K562 (cell line): ENCODE data around the gene PIK3R1. TPM values are rescaled to one million over a fixed set of nuclear protein-coding genes. Genes with fewer than 3 reads are reported as not detected.

Source experiments
- ATAC-seq: fragments of 200-7000 bp; cut with Tn5 transposase; 3 replicates; pipeline ENCODE4 v1.9.1; 2020; ENCODE audit warnings: moderate library complexity
- BruUV-seq: library from RNA; stranded (reverse); fragments of 400-500 nt; replicated peaks from 2 replicates; lab custom pipeline; 2021; lab: Mats Ljungman, UMichigan
- CTCF ChIA-PET: fragments of 300-600 bp; formaldehyde crosslinking; extraction: SDS; loops from one replicate; lab custom pipeline; 2021; ENCODE audit warnings: low intra/inter-chr PET ratio; lab: Yijun Ruan, JAX
- POLR2A ChIA-PET: fragments of 300-600, 350-650 bp; sonication (Branson Sonifier 250); formaldehyde crosslinking; extraction: SDS; loops from one replicate; lab custom pipeline; 2021; ENCODE audit warnings: antibody characterized with exemption, inconsistent platforms; lab: Yijun Ruan, JAX
- DNase-seq, 4 experiments: peaks; one replicate each; pipeline versions ENCODE4 v3.0.0 to v3.0.0-alpha.2; 2011 to 2018; ENCODE audit warnings: low spot score in 3 of 4, mixed read lengths in 3 of 4; ENCODE audit errors: extremely low read depth in 1 of 4
- FAIRE-seq: peaks from 2 replicates; lab custom pipeline; 2011; peaks lifted over from hg19 to GRCh38; lab: Jason Lieb, UNC
- H2AFZ ChIP-seq: 2 replicates; pipeline ENCODE4 v1.6.0; 2011; ENCODE audit warnings: low read depth, low read length, control low read depth, inconsistent platforms
- H3K27ac ChIP-seq: fragments of 200-600 bp; 3 replicates; pipeline ENCODE4 v1.8.0; 2011; ENCODE audit warnings: low read depth, mild to moderate bottlenecking, control low read depth, inconsistent platforms, low read length, moderate library complexity, mixed read lengths; ENCODE audit errors: extremely low read depth
- H3K27me3 ChIP-seq, 2 experiments: fragments of 300-600 bp in 1 of 2; 2 replicates in 1 of 2; 3 replicates in 1 of 2; pipeline versions ENCODE4 v1.6.0 to v1.8.0; 2011; ENCODE audit warnings: inconsistent platforms in 2 of 2, low read length in 2 of 2, mild to moderate bottlenecking in 1 of 2, mixed read lengths in 1 of 2, moderate library complexity in 1 of 2; ENCODE audit not compliant: control insufficient read depth in 2 of 2, insufficient read depth in 2 of 2
- H3K36me3 ChIP-seq: fragments of 300-600 bp; 3 replicates; pipeline ENCODE4 v1.8.0; 2011; ENCODE audit warnings: mild to moderate bottlenecking, low read length, inconsistent platforms; ENCODE audit not compliant: control insufficient read depth, insufficient read depth
- H3K4me1 ChIP-seq, 2 experiments: fragments of 200-600 bp in 1 of 2; replicated peaks in 1 of 2; 2 replicates in 1 of 2; 3 replicates in 1 of 2; pipeline versions ENCODE4 v1.5.1 to v1.8.0; 2011; ENCODE audit warnings: inconsistent platforms in 2 of 2, low read length in 2 of 2, mild to moderate bottlenecking in 1 of 2, mixed read lengths in 1 of 2, moderate library complexity in 1 of 2; ENCODE audit not compliant: control insufficient read depth in 2 of 2, insufficient read depth in 2 of 2
- H3K4me2 ChIP-seq: 2 replicates; pipeline ENCODE4 v1.6.1; 2011; ENCODE audit warnings: low read length, control low read depth, inconsistent platforms, mixed read lengths; ENCODE audit not compliant: insufficient read depth
- H3K4me3 ChIP-seq: fragments of 200-600 bp; sonication (generic), shearing (Covaris generic); 2 replicates; pipeline ENCODE4 v1.5.1; 2016; ENCODE audit warnings: control low read depth, inconsistent platforms
- H3K79me2 ChIP-seq: fragments of 200-600 bp; 3 replicates; pipeline ENCODE4 v1.8.0; 2011; ENCODE audit warnings: low read length, inconsistent platforms; ENCODE audit not compliant: control insufficient read depth, insufficient read depth
- H3K9ac ChIP-seq, 2 experiments: 2 replicates each; pipeline versions ENCODE4 v1.6.0 to v1.6.1; 2011; ENCODE audit warnings: low read depth in 2 of 2, low read length in 2 of 2, control low read depth in 1 of 2, inconsistent platforms in 1 of 2, mild to moderate bottlenecking in 1 of 2, mixed read lengths in 1 of 2; ENCODE audit not compliant: insufficient read depth in 1 of 2
- H3K9me1 ChIP-seq: one replicate; pipeline ENCODE4 v1.6.0; 2011; ENCODE audit warnings: inconsistent platforms, mild to moderate bottlenecking, low read length, moderate library complexity; ENCODE audit not compliant: control insufficient read depth, insufficient read depth
- H3K9me3 ChIP-seq: replicated peaks from 2 replicates; pipeline ENCODE4 v1.5.1; 2011; ENCODE audit warnings: low read depth, low read length, inconsistent platforms; ENCODE audit not compliant: control insufficient read depth, insufficient read depth
- H4K20me1 ChIP-seq: replicated peaks from 2 replicates; pipeline ENCODE4 v1.6.1; 2011; ENCODE audit warnings: low read length, inconsistent platforms, mixed read lengths; ENCODE audit not compliant: control insufficient read depth, insufficient read depth
- BRD4 ChIP-seq: fragments of 200-600 bp; sonication (generic); IDR thresholded peaks from 2 replicates; pipeline ENCODE4 v1.6.1; 2017; ENCODE audit warnings: inconsistent platforms
- CAMTA2 ChIP-seq: fragments of 250-450 bp; sonication (Bioruptor Pico); conservative IDR thresholded peaks from 2 replicates; pipeline ENCODE4 v1.5.1; 2022
- CBX8 ChIP-seq: fragments of 200-600 bp; sonication (generic); IDR thresholded peaks from 2 replicates; pipeline ENCODE4 v1.6.1; 2012; ENCODE audit warnings: borderline replicate concordance, mixed run types, low read depth, mild to moderate bottlenecking, moderate library complexity, mixed read lengths, low read length, control low read depth, inconsistent platforms; ENCODE audit not compliant: poor library complexity, severe bottlenecking; ENCODE audit errors: extremely low read depth
- CREB1 ChIP-seq, 2 experiments: sonication (generic) in 1 of 2; formaldehyde crosslinking in 1 of 2; IDR thresholded peaks; 2 replicates each; pipeline versions ENCODE4 v1.6.1 to v1.8.0; 2012 to 2022; ENCODE audit warnings: inconsistent platforms in 1 of 2, mild to moderate bottlenecking in 1 of 2, missing genetic modification reagents in 1 of 2, moderate library complexity in 1 of 2
- ESRRA ChIP-seq: fragments of 450-650 bp; IDR thresholded peaks from 2 replicates; pipeline ENCODE4 v1.6.1; 2014; ENCODE audit warnings: low read depth, mild to moderate bottlenecking, moderate library complexity, borderline replicate concordance
- NELFE ChIP-seq: IDR thresholded peaks from 2 replicates; pipeline ENCODE4 v1.6.1; 2011; ENCODE audit warnings: mild to moderate bottlenecking; ENCODE audit not compliant: insufficient read depth, insufficient read length
- NFATC3 ChIP-seq: fragments of 450-650 bp; IDR thresholded peaks from 2 replicates; pipeline ENCODE4 v1.6.1; 2017; ENCODE audit warnings: mild to moderate bottlenecking
- PHF21A ChIP-seq: fragments of 450-650 bp; IDR thresholded peaks from 2 replicates; pipeline ENCODE4 v1.6.1; 2017; ENCODE audit warnings: low read depth, borderline replicate concordance
- RBM39 ChIP-seq: fragments of 200-400 bp; formaldehyde crosslinking; optimal IDR thresholded peaks from 2 replicates; pipeline ENCODE3; 2018; ENCODE audit warnings: low read depth, low read length
- TAF9B ChIP-seq: fragments of 450-650 bp; IDR thresholded peaks from 2 replicates; pipeline ENCODE4 v1.6.1; 2018; ENCODE audit warnings: mild to moderate bottlenecking; ENCODE audit not compliant: partially characterized antibody
- ZNF785 ChIP-seq: fragments of 250-450 bp; sonication (Bioruptor Pico); IDR thresholded peaks from 2 replicates; pipeline ENCODE4 v1.4.0; 2020; ENCODE audit warnings: mild to moderate bottlenecking
- WGBS: fragments of 100-300 bp; shearing (Covaris generic); methylation state at CpG from one replicate; pipeline ENCODE4 v1.1.6; 2016; ENCODE audit warnings: low coverage, mixed read lengths; ENCODE audit not compliant: insufficient coverage; ENCODE audit errors: missing lambda C conversion rate; 5-methylcytosine and 5-hydroxymethylcytosine counted together
- in situ Hi-C: fragments of 300-500 bp; cut with MboI; formaldehyde crosslinking; loops from 4 replicates; pipeline ENCODE4 v1.15.0; 2018; ENCODE audit warnings: inconsistent platforms, mixed read lengths
- intact Hi-C: fragments of 100-400 bp; cut with micrococcal nuclease; formaldehyde crosslinking; loops from 2 replicates; pipeline ENCODE4 v1.14.2; 2022
- polyA plus RNA-seq, 8 experiments: library from polyadenylated mRNA; depleted of rRNA in 4 of 8; stranded (reverse) in 5 of 8; unstranded in 3 of 8; fragments of >200 nt; fragmentation: Nextera tagmentation in 2 of 8; fragmentation: Illumina TruSeq in 1 of 8; extraction: Ambion mirVana in 2 of 8; extraction: Trizol in 1 of 8; gene quantifications; 2 replicates each; pipeline versions ENCODE4 v1.2.1 to v1.2.3, GENCODE V29; 2011 to 2014; ENCODE audit warnings: inconsistent platforms in 1 of 8, missing spikeins in 1 of 8
- total RNA-seq, 7 experiments: library from RNA; depleted of rRNA in 6 of 7; stranded (reverse); fragments of >200 nt in 6 of 7; fragmentation: Illumina TruSeq in 2 of 7; extraction: Trizol in 2 of 7; gene quantifications; 2 replicates each; pipeline versions ENCODE4 v1.2.1 to v1.2.3, GENCODE V29; 2011 to 2021; ENCODE audit warnings: low replicate concordance in 1 of 7
- TF ChIP-seq, protein P1 (sequence below): fragments of 450-650 bp; IDR thresholded peaks from 2 replicates; pipeline ENCODE4 v1.6.1; 2018; ENCODE audit not compliant: partially characterized antibody
- TF ChIP-seq, protein P2 (sequence below): fragments of 450-650 bp; IDR thresholded peaks from 2 replicates; pipeline ENCODE4 v1.6.1; 2018; ENCODE audit warnings: mild to moderate bottlenecking, low read depth; ENCODE audit not compliant: partially characterized antibody
- TF ChIP-seq, protein P3 (sequence below): fragments of 250-450 bp; sonication (Bioruptor Pico); IDR thresholded peaks from 2 replicates; pipeline ENCODE4 v1.9.0; 2021; ENCODE audit warnings: mild to moderate bottlenecking
- TF ChIP-seq, protein P4 (sequence below), 2 experiments: fragments of 450-650 bp; conservative IDR thresholded peaks; 2 replicates each; pipeline ENCODE4 v1.6.1; 2017; ENCODE audit warnings: mild to moderate bottlenecking in 2 of 2, moderate library complexity in 2 of 2

PIK3R1 gene
- total and polyA plus RNA-seq, 9 of the 15 experiments (the other 6 are each of a cell fraction or from before 2014, with no cell fraction given) = 1.1 to 9.7 (median 4.8) TPM

DNA sequence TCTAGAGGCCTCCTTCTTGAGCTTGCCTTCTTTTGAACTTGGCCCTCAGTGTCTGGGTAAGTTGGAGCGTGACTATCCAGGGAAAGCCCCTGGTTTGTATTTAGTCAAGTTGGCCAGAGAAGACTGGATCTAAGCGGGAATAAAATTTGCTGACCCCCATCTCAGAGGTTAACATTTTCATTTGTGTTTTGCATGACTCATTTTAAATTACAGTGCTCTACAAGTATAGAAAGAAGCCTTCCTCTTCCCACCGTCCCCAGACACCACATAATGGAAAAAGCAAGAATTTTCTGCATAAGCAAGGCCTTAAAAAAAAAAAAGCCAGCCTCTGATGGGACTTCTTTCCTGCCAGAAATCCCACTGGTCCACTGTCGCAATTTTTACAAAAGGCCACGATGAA lies 27.2 kb downstream of the PIK3R1 start:
- Histone ChIP-seq H4K20me1 (no peaks in the 10 kb centered on the region), H3K79me2 (no peaks in the 10 kb centered on the region), H3K9me3 (no peaks in the 10 kb centered on the region), H3K9ac (no peak overlapping the region), H3K4me1 (no peaks in the 10 kb centered on the region; a peak in 1 of 5 replicates), H3K36me3 (no peaks in the 10 kb centered on the region), H3K9me1 (no peaks in the 10 kb centered on the region), H3K4me2 (no peak overlapping the region), H3K27me3 (no peaks in the 10 kb centered on the region), H2AFZ (no peak overlapping the region), H3K4me3 (no peak overlapping the region), H3K27ac (no peak overlapping the region)
- FAIRE-seq (no peak), DNase-seq (no peak), ATAC-seq (no peak)
- in situ Hi-C loops (no loop called here), intact Hi-C loops (no loop called here)
- BruUV-seq = no TSS peak
- WGBS = 43% methylated on average over 5 of the region's 5 CpGs
- POLR2A ChIA-PET = no interaction called here
- TF ChIP-seq RBM39 (no peak), TAF9B (no peak), NFATC3 (no peak), BRD4 (no peak), CAMTA2 (CRISPR knock-in tag) (no peak), CREB1 (IDR thresholded peaks at IDR 0.05) (no peak), CREB1 (CRISPR knock-in tag; IDR thresholded peaks at IDR 0.05) (no peak), NELFE (no peak), ZNF785 (no peak), PHF21A (no peak), ESRRA (no peak), CBX8 (no peak)
- TF ChIP-seq, protein P1, sequence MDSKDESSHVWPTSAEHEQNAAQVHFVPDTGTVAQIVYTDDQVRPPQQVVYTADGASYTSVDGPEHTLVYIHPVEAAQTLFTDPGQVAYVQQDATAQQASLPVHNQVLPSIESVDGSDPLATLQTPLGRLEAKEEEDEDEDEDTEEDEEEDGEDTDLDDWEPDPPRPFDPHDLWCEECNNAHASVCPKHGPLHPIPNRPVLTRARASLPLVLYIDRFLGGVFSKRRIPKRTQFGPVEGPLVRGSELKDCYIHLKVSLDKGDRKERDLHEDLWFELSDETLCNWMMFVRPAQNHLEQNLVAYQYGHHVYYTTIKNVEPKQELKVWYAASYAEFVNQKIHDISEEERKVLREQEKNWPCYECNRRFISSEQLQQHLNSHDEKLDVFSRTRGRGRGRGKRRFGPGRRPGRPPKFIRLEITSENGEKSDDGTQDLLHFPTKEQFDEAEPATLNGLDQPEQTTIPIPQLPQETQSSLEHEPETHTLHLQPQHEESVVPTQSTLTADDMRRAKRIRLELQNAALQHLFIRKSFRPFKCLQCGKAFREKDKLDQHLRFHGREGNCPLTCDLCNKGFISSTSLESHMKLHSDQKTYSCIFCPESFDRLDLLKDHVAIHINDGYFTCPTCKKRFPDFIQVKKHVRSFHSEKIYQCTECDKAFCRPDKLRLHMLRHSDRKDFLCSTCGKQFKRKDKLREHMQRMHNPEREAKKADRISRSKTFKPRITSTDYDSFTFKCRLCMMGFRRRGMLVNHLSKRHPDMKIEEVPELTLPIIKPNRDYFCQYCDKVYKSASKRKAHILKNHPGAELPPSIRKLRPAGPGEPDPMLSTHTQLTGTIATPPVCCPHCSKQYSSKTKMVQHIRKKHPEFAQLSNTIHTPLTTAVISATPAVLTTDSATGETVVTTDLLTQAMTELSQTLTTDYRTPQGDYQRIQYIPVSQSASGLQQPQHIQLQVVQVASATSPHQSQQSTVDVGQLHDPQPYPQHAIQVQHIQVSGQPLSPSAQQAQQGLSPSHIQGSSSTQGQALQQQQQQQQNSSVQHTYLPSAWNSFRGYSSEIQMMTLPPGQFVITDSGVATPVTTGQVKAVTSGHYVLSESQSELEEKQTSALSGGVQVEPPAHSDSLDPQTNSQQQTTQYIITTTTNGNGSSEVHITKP = no peak
- TF ChIP-seq, protein P2, sequence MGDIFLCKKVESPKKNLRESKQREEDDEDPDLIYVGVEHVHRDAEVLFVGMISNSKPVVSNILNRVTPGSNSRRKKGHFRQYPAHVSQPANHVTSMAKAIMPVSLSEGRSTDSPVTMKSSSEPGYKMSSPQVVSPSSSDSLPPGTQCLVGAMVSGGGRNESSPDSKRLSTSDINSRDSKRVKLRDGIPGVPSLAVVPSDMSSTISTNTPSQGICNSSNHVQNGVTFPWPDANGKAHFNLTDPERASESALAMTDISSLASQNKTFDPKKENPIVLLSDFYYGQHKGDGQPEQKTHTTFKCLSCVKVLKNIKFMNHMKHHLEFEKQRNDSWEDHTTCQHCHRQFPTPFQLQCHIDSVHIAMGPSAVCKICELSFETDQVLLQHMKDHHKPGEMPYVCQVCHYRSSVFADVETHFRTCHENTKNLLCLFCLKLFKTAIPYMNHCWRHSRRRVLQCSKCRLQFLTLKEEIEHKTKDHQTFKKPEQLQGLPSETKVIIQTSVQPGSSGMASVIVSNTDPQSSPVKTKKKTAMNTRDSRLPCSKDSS = no peak
- TF ChIP-seq, protein P3, sequence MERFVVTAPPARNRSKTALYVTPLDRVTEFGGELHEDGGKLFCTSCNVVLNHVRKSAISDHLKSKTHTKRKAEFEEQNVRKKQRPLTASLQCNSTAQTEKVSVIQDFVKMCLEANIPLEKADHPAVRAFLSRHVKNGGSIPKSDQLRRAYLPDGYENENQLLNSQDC (CRISPR knock-in tag) = no peak
- TF ChIP-seq, protein P4, sequence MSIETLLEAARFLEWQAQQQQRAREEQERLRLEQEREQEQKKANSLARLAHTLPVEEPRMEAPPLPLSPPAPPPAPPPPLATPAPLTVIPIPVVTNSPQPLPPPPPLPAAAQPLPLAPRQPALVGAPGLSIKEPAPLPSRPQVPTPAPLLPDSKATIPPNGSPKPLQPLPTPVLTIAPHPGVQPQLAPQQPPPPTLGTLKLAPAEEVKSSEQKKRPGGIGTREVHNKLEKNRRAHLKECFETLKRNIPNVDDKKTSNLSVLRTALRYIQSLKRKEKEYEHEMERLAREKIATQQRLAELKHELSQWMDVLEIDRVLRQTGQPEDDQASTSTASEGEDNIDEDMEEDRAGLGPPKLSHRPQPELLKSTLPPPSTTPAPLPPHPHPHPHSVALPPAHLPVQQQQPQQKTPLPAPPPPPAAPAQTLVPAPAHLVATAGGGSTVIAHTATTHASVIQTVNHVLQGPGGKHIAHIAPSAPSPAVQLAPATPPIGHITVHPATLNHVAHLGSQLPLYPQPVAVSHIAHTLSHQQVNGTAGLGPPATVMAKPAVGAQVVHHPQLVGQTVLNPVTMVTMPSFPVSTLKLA (conservative IDR thresholded peaks at IDR 0.05) = no peak
- CTCF ChIA-PET = interaction anchor here (0.7 kb wide), 1 partner anchor 1933 kb away, joined by 3 read pairs; no protein-coding TSS in a partner anchor
